ENCODE results near the gene ANKRD11.
"Not testable (repeated sequence)": the region's sequence is repeated elsewhere in the genome, so short reads cannot be mapped to it uniquely, and the experiment has no call there.

ANKRD11 gene

GRCh38 chr16:89246903-89247733, 243.2 kb downstream of the ANKRD11 start:
- peak; percentile 92 for DNase-seq

GRCh38 chr16:89246383-89246902, 243.9 kb downstream of the ANKRD11 start:
- DNase-seq = no peak

- no peak for DNase-seq
Observed at GRCh38 chr16:89244754-89245153, 245.6 kb downstream of the ANKRD11 start.

- DNase-seq = not testable (repeated sequence)
Observed at GRCh38 chr16:89244264-89244663, 246.1 kb downstream of the ANKRD11 start.

GRCh38 chr16:89243664-89244063, 246.7 kb downstream of the ANKRD11 start:
- no peak for DNase-seq

- DNase-seq = no peak
Observed at GRCh38 chr16:89242795-89243200, 247.6 kb downstream of the ANKRD11 start.

GRCh38 chr16:89241187-89242007, 249.0 kb downstream of the ANKRD11 start:
- DNase-seq = peak; percentile 86

GRCh38 chr16:89237733-89238132, 252.6 kb downstream of the ANKRD11 start:
- DNase-seq = no peak

GRCh38 chr16:89233678-89234490, 256.5 kb downstream of the ANKRD11 start:
- DNase-seq = no peak

- DNase-seq = no peak
Observed at GRCh38 chr16:89232107-89232506, 258.3 kb downstream of the ANKRD11 start.

GRCh38 chr16:89230255-89230654, 260.1 kb downstream of the ANKRD11 start:
- DNase-seq = no peak

- DNase-seq = no peak
Observed at GRCh38 chr16:89224665-89225064, 265.7 kb downstream of the ANKRD11 start.

- no peak for DNase-seq
Observed at GRCh38 chr16:89222931-89223330, 267.4 kb downstream of the ANKRD11 start.

- DNase-seq = no peak
Observed at GRCh38 chr16:89221604-89222003, 268.8 kb downstream of the ANKRD11 start.

- no peak for DNase-seq
Observed at GRCh38 chr16:89219365-89219764, 271.0 kb downstream of the ANKRD11 start.
